ENCODE data around the gene DNTTIP2. TPM values are rescaled to one million over a fixed set of nuclear protein-coding genes. Genes with fewer than 3 reads are reported as not detected.
"Not testable (repeated sequence)": the region's sequence is repeated elsewhere in the genome, so short reads cannot be mapped to it uniquely, and the experiment has no call there.

The DNTTIP2 gene, protein sequence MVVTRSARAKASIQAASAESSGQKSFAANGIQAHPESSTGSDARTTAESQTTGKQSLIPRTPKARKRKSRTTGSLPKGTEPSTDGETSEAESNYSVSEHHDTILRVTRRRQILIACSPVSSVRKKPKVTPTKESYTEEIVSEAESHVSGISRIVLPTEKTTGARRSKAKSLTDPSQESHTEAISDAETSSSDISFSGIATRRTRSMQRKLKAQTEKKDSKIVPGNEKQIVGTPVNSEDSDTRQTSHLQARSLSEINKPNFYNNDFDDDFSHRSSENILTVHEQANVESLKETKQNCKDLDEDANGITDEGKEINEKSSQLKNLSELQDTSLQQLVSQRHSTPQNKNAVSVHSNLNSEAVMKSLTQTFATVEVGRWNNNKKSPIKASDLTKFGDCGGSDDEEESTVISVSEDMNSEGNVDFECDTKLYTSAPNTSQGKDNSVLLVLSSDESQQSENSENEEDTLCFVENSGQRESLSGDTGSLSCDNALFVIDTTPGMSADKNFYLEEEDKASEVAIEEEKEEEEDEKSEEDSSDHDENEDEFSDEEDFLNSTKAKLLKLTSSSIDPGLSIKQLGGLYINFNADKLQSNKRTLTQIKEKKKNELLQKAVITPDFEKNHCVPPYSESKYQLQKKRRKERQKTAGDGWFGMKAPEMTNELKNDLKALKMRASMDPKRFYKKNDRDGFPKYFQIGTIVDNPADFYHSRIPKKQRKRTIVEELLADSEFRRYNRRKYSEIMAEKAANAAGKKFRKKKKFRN
- 72.7 TPM for polyA plus RNA-seq (2012; ENCODE audit: insufficient read depth, insufficient read length)

DNA sequence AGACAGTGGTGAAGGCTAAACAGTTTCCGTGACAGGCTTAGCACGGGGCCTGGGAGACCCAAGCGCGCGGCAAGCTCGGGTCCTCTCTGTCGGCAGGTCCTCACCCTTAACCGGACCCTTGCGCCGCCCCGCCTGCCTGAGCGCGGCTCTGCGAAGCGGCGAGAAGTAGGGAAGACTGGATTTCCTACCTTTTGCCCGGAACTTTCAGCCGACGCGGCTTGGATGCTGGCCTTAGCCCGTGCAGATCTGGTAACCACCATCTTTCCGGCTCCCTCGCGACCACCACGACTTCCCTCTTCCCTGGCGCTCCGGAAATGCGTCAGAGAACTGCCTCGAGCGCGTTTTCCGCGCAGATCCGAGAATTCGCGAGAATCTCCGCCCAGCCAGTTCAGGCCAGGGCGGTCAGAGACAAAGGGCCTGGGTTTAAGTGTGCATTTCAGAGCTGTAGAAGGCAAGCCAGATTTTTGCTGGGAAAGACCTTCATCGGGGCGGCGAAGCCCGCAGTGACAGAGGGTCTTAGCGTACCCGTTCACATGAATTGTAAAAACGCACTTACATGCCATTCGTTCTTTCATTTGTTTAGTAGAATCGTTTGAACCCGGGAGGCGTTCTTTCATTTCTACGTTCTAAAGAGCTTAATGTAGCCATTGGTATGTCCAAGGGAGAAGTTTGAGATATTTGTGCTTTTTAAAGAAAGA is at the start of gene DNTTIP2:
Gene DNTTIP2, minus strand, starts transcription at position 318 of the 698 bp plus-strand sequence. Its CDS starts 58 bp downstream, at position 260.
- peak; percentile 87 for DNase-seq (ENCODE audit: low read depth, low spot score)
- H3K4me3 ChIP-seq (ENCODE audit: low read length), result peak within 1 kb of the TSS; percentile 71

DNA sequence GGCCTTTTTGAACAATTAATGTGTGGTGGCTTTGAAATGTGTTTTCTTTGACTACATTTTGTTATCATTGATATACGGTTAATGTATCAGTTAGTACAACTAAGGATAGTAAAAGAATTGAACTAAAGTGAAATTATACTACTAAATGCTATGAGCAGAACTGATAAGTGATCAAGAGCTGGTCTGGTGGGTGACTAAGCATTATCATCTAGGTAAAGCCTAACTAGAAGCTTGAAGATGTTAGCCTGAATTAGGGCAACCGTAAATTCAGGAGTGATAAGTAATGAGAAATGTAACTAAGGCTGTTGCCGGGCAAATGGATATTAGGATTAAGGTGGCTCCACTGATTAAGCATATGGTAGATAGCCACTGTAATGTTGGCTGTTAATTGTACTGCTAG is 46.2 kb upstream of the DNTTIP2 start:
- no peak for DNase-seq (ENCODE audit: low read depth, low spot score)
- H3K4me3 ChIP-seq (ENCODE audit: low read length), result no peak overlapping the region

DNA sequence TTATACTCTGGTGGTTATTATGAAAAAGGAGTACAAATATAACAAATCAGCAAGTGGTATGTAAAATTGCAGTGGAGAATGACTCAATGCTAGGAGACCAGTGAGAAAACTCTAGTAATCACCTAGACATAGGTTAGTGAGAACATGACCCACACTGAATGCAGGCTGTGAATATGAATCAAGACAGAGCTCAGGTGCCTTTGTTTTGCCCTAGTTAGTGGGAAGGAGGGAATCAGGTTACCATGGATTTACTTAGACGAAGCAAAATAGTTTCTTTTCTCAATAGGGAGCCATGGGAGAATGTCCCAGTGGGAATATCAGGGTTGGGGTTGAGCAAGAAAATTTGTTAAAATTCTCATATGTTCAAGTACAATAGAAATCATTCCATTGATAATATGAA is 40.8 kb upstream of the DNTTIP2 start:
- no peak for DNase-seq (ENCODE audit: low read depth, low spot score)
- no peak overlapping the region for H3K4me3 ChIP-seq (ENCODE audit: low read length)

DNA sequence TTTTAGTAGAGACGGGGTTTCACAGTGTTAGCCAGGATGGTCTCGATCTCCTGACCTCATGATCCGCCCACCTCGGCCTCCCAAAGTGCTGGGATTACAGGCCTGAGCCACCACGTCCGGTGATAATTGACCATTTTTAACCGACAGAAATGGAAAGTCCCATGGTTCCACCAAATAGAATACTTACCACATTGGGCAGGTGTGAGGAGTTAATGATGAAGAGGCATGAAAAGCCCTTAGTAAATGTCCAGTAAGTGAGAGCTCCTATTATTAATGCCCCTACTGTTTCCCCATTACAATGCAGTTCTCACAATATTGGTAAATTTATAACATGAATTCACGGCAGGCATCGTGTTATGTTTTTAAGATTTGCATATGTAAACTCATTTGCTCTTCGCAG is 38.3 kb upstream of the DNTTIP2 start:
- H3K4me3 ChIP-seq (ENCODE audit: low read length), result no peak overlapping the region
- no peak for DNase-seq (ENCODE audit: low read depth, low spot score)

DNA sequence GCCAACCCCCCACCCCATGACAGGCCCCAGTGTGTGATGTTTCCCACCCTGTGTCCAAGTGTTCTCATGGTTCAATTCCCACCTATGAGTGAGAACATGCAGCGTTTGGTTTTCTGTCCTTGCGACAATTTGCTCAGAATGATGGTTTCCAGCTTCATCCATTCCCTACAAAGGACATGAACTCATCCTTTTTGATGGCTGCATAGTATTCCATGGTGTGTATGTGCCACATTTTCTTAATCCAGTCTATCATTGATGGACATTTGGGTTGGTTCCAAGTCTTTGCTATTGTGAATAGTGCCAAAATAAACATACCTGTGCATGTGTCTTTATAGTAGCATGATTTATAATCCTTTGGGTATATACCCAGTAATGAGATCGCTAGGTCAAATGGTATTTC is 31.9 kb upstream of the DNTTIP2 start:
- DNase-seq (ENCODE audit: low read depth, low spot score); H3K4me3 ChIP-seq (ENCODE audit: low read length): not testable (repeated sequence)

DNA sequence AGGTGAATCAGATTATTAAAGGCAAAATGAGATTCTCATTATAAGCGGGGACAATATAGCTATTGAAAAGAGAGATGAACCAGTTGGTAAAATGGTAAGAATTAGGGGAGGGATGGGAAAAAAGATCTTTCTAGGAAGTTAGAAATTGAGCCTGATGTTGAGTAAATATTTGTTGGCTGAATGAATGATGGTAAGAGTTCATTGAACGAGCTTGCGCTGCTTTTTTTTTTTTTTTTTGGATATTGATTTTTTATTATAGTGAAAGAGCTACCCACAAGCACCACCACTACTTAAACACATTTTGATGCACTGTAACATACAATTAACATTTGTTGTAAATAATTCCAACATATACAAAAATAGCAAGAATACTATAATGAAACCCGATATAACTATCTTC is 31.3 kb upstream of the DNTTIP2 start:
- H3K4me3 ChIP-seq (ENCODE audit: low read length), result peak overlapping the region; percentile 75
- no peak for DNase-seq (ENCODE audit: low read depth, low spot score)

DNA sequence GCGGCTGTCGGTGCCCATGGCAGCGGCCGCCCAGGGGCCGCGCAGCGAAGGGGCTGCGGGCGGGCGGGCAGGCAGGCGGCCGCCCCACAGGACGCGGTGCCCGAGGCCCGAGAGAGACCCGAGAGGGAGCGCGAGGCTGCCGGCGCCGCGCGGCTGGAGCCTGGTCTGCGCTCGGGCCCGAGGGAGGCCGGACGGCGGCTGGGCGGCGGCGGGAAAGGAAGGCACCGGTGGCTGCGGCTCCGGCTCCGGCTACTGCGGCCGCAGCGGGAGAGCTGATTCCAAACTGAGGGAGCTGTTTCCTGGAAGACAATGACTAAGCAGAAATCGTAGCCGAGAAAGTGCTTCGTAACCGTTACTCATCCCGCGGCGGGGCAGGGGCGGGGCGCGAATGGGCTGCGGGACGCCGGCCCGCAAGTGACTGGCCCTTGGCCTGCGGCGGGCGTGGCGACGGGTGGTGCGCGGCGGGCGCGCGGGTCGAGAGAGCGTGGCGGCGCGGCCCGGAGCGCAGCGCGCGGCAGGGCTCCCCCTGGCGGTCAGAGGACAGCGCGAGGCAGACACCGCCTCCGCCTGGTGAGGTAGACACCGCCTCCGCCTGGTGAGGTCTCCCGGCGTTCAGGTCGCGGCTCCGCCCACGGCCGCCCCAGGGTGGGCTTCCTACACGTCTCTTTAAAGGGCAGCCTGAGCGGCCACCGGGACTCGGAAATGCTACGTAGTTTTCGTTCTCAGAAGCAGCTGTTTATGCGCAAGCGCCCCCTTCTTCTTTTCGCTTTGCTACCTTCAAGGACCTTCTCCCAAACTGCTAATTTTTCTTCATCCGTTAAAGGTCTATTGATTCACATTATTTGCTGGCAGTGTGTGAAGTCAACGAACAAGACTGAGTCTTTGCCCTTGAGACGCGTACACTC is 30.4 kb upstream of the DNTTIP2 start, which contains the start of gene GCLM:
Gene GCLM, minus strand, starts transcription at position 285 of the 905 bp plus-strand sequence. Its CDS starts 267 bp downstream, at position 18.
- H3K4me3 ChIP-seq (ENCODE audit: low read length), result peak within 1 kb of the TSS; percentile 75
- peak; percentile 87 for DNase-seq (ENCODE audit: low read depth, low spot score)

DNA sequence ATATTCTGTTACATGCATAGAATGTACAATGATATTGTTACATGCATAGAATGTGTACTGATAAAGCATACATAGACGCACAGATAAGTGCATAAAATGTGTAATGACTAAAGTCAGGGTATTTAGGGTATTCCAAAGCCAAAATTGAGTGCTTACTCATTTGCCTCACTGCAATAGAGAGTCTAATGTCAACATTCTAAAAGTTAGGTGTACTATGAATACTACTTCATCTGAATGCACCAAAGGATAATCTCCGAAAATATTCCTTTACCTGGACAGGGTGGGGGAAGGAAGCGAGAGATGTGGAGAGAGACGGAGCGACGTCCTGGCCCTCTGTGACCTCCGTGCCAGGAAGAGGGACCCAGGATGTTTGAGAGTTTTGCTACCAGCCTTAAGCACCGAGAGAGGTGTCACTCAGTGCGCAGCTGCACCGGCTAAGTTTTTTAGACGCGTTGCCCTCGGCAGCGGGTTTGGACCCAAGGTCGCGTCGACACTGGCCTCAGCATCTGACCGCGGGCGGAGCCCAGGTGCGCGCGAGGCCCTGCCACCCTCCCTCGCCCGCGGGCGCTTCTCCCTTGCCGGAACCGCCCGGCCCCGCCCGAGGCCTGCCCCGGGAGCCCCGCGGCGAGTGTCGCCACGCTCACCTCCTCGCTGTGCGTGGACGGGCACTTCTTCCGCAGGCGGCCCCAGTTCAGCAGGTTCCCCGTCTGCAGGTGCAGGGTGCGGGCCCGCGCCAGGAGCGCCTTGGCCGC is 29.6 kb upstream of the DNTTIP2 start:
- peak overlapping the region; percentile 75 for H3K4me3 ChIP-seq (ENCODE audit: low read length)
- peak; percentile 46 for DNase-seq (ENCODE audit: low read depth, low spot score)

DNA sequence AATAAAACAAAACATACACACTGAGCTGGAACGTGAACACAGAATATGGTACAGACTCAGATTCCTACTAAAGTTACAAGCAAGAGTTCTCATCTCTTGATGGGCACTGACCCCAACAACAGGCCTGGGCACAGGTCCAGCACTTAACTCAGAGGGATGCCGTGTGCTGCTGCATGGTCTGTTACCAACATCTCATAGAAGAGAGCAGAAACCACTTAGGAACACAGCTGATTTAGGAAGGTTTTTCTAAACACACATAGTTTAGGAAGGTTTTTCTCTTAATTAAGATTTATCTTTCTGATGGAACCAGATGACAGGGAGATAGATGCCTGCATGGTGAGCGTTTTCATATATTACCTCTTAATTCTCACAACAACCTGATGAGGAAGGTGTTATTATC is 28.7 kb upstream of the DNTTIP2 start:
- no peak overlapping the region for H3K4me3 ChIP-seq (ENCODE audit: low read length)
- DNase-seq (ENCODE audit: low read depth, low spot score), result no peak

DNA sequence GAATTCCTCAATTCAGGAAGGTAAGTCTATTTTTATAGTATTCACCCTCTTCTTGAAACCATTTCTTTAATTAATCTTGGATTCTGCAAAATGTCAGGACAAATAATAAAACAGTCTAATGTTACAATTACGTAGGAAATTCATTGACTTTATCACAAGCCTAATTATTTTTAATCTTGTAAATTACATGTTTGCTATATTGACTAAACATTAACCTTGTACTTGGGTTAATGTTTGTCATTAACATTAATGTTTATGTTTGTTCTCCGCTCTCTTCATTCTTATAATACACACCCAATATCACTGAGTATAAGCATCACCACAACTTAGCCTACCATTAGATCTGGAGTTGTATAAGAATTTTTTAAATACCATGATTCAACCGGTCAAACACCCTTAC is 27.5 kb upstream of the DNTTIP2 start:
- H3K4me3 ChIP-seq (ENCODE audit: low read length), result no peak overlapping the region
- no peak for DNase-seq (ENCODE audit: low read depth, low spot score)

DNA sequence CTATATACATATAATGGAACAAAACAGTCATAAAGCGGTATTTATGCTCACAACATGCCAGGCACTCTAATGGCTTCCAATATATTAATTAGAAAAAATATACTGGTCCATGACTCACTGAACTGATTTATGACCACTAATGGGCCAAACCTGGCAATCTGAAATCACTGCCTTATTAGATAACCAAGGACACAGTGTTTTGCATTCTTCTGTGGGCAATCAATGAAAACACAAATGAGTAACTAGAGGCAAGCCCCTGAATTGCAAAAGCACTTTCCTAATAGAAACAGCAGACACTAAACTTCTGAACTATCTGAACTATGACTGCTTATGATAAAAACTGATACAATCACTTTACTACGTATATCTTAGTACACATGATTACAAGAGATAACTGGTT is 26.7 kb upstream of the DNTTIP2 start:
- no peak for DNase-seq (ENCODE audit: low read depth, low spot score)
- H3K4me3 ChIP-seq (ENCODE audit: low read length), result no peak overlapping the region

DNA sequence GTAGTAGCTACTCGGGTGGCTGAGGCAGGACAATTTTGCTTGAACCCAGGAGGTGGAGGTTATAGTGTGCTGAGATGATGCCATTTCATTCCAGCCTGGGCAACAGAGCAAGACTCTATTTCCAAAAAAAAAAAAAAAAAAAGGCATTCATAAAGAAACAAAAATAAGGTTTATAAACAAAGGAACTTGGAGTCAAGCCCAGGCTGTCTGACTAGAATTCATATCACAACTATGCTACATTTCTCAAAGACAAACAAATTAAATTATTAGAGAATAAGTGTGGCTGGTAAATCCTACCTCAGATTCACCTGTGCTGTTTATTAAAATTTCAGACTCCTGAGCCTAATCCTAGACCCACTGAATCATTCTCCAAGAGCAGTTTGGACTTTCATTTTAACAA is 26.0 kb upstream of the DNTTIP2 start:
- H3K4me3 ChIP-seq (ENCODE audit: low read length), result no peak overlapping the region

DNA sequence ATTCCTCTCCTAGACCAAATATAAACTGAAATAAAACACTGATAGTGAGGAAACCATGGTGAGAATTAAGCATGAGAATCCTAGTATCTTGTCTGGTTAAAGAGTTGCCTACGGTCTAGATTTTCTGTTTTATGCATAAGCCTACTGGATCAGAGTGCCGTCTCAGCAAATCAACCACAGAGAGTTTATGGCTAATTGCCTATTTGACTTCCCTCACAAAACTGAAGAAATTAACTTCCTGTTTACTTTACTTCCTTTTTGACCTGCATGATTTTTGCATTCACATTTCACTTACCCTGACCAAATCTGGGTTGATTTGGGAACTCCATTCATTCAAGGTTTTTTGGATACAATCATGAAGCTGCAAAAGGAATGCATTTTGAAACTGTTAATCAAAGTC is 25.2 kb upstream of the DNTTIP2 start:
- no peak for DNase-seq (ENCODE audit: low read depth, low spot score)
- H3K4me3 ChIP-seq (ENCODE audit: low read length), result no peak overlapping the region

More for the DNA sequence above, 26.0 kb upstream of the DNTTIP2 start:
- no peak for DNase-seq (ENCODE audit: low read depth, low spot score)

DNA sequence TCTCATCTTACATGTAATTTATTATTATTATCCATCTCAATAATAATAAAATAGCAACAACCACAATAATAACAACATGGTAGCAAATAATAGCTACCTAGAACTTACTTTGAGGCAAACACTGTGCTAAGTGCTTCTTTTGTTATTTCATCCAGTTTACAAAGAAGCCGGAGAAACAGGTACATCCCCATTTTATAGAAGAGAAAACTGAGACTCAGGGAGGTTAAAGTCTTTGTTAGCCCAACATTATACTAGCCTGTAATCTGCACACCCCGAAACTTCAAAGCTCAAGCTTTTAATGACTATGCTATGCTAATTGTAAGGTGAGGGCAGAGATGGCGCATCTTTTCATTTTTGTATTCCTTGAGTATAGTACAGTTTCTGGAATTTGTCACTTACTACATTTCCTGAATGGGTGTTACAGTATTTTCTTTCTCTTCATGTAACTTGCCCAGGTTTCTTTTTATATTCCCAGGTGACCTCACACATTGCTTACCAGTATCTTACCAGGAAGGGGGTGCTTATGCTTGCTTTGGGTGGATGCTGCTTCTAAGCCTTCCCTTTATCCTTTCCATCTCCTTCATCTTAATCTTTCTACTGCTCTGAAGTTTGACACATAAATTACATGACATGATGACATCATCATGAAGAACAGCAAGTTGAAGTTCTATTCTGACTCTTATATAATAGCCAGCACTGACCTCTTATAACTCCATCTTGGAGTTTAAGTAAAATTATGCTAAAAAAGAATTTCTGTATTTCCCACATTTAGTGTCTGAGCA is 21.9 kb upstream of the DNTTIP2 start:
- DNase-seq (ENCODE audit: low read depth, low spot score), result no peak
- H3K4me3 ChIP-seq (ENCODE audit: low read length), result no peak overlapping the region

DNA sequence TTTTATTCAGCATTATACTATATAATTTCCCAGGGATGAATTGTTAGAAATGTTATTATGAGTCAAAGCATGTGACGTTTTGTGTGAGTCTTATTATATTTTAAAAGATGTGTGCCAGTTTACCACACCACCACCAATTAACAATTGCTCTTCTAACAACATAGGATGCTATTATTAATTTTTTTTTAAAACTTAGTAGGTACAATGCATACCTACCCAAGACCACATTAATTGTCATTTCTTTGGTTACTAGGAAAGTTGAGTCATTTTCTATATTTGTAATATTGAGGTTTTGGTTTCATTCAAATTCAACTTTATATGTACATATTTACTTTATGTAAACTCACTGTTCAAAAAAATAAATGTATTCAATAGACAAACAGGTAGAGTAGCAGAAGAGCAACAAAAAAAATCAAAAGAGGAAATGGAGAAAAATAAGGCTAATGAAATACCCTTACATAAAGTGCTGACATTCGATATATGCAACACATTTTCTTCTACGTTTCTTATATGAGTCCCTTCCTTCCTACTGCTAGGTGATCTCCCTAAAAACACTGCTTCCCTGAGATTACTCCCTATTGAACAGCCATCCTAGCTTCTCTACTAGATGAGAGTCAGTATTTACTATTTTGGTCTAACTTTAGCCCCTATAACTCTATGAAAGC is 20.7 kb upstream of the DNTTIP2 start:
- no peak overlapping the region for H3K4me3 ChIP-seq (ENCODE audit: low read length)
- no peak for DNase-seq (ENCODE audit: low read depth, low spot score)

DNA sequence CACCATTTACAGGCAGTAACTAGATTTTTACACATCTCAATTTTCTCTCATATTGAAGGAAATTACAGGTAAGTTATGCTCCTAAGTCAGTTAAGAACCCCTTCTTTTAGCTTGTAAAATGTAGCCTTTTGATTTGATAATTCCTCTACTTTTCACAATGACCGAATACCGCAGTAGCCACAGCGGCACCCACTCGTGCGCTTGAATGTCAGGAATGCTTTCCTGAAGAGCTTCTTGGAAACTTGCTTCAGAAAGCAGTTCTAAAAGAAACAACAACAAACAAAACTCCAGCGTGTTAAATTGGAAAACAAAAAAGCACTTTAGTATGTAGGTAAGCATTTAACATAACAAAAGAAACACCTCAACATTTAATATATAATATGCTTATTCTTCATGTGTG is 9.9 kb upstream of the DNTTIP2 start:
- no peak for DNase-seq (ENCODE audit: low read depth, low spot score)
- H3K4me3 ChIP-seq (ENCODE audit: low read length), result no peak overlapping the region

DNA sequence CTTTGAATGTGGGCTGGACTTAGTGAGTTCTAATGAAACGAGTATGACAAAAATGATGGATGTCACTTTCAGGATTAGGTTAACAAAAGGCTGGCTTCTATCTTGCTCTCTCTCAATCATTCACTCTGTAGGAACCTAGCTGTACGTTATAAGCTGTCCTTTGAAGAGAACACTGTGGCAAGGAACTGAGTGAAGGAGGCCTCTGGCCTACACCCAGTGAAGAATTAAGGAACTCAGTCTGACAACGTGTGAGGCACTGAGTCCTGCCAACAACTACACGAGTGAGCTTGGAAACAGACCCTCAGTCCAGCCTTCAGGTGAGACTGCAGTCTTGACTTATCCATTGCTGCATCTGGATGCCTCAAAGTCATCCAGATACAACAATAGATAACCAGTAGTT is 3.3 kb upstream of the DNTTIP2 start:
- H3K4me3 ChIP-seq (ENCODE audit: low read length), result no peak overlapping the region
- DNase-seq (ENCODE audit: low read depth, low spot score), result no peak
